ENCODE measurements around the gene AMN.

Gene AMN

GRCh38 chr14:102930753-102931579 lies 8.5 kb downstream of the AMN start:
- TF ChIP-seq CTCF (IDR thresholded peaks at IDR 0.05; ENCODE audit: low read depth, low read length): no peak
- no peak overlapping the region for H3K4me3 ChIP-seq (ENCODE audit: low read depth, low read length)

- no peak for TF ChIP-seq CTCF (IDR thresholded peaks at IDR 0.05; ENCODE audit: low read depth, low read length)
- no peak overlapping the region for H3K4me3 ChIP-seq (ENCODE audit: low read depth, low read length)
Observed at GRCh38 chr14:102931580-102932285, 9.3 kb downstream of the AMN start.

GRCh38 chr14:102932484-102933248 lies 10.2 kb downstream of the AMN start:
- no peak overlapping the region for H3K4me3 ChIP-seq (ENCODE audit: low read depth, low read length)
- TF ChIP-seq CTCF (IDR thresholded peaks at IDR 0.05; ENCODE audit: low read depth, low read length): no peak

- TF ChIP-seq CTCF (IDR thresholded peaks at IDR 0.05; ENCODE audit: low read depth, low read length): no peak
- H3K4me3 ChIP-seq (ENCODE audit: low read depth, low read length): no peak overlapping the region
Observed at GRCh38 chr14:102933618-102934231, 11.3 kb downstream of the AMN start.

GRCh38 chr14:102935756-102936155 lies 13.3 kb downstream of the AMN start:
- no peak overlapping the region for H3K4me3 ChIP-seq (ENCODE audit: low read depth, low read length)
- no peak for TF ChIP-seq CTCF (IDR thresholded peaks at IDR 0.05; ENCODE audit: low read depth, low read length)

- no peak overlapping the region for H3K4me3 ChIP-seq (ENCODE audit: low read depth, low read length)
- no peak for TF ChIP-seq CTCF (IDR thresholded peaks at IDR 0.05; ENCODE audit: low read depth, low read length)
Observed at GRCh38 chr14:102937331-102938175, 15.1 kb downstream of the AMN start.

Measured in WI38 (cell line).